HG03064 (cell line): ENCODE results near the gene RFTN1.

ENCODE experiments used
- ATAC-seq: cut with Tn5 transposase; IDR thresholded peaks from one replicate; pipeline ENCODE4 v1.9.1; 2021; ENCODE audit warnings: low read depth; ENCODE audit not compliant: unreplicated experiment

Gene RFTN1

GRCh38 chr3:16297997-16298885, 215.3 kb downstream of the RFTN1 start:
- ATAC-seq = no peak

GRCh38 chr3:16295298-16295890, 218.1 kb downstream of the RFTN1 start:
- no peak for ATAC-seq

- ATAC-seq = no peak
Measured at GRCh38 chr3:16294844-16295243, 218.7 kb downstream of the RFTN1 start.

- no peak for ATAC-seq
Measured at GRCh38 chr3:16290827-16291196, 222.7 kb downstream of the RFTN1 start.

- ATAC-seq = no peak
Measured at GRCh38 chr3:16290007-16290826, 223.3 kb downstream of the RFTN1 start.

- no peak for ATAC-seq
Measured at GRCh38 chr3:16289144-16289889, 224.2 kb downstream of the RFTN1 start.

- no peak for ATAC-seq
Measured at GRCh38 chr3:16288664-16289063, 224.8 kb downstream of the RFTN1 start.

- no peak for ATAC-seq
Measured at GRCh38 chr3:16286751-16287543, 226.6 kb downstream of the RFTN1 start.

GRCh38 chr3:16286161-16286560, 227.3 kb downstream of the RFTN1 start:
- ATAC-seq = no peak

GRCh38 chr3:16284633-16285032, 228.9 kb downstream of the RFTN1 start:
- ATAC-seq = no peak

GRCh38 chr3:16280671-16281070, 232.8 kb downstream of the RFTN1 start:
- ATAC-seq = no peak

- ATAC-seq = no peak
Measured at GRCh38 chr3:16279010-16279801, 234.3 kb downstream of the RFTN1 start.

- ATAC-seq = no peak
Measured at GRCh38 chr3:16277471-16277870, 236.0 kb downstream of the RFTN1 start.

GRCh38 chr3:16273867-16274266, 239.6 kb downstream of the RFTN1 start:
- no peak for ATAC-seq

- no peak for ATAC-seq
Measured at GRCh38 chr3:16272588-16272987, 240.9 kb downstream of the RFTN1 start.

- no peak for ATAC-seq
Measured at GRCh38 chr3:16270855-16271254, 242.6 kb downstream of the RFTN1 start.

- ATAC-seq = no peak
Measured at GRCh38 chr3:16266714-16267113, 246.8 kb downstream of the RFTN1 start.
